ENCODE data around the gene C2CD2. TPM values are rescaled to one million over a fixed set of nuclear protein-coding genes. Genes with fewer than 3 reads are reported as not detected.

C2CD2 gene
- total RNA-seq, 3 donors from 2014 or later: 9.4 to 29.1 (median 17.8) TPM

DNA sequence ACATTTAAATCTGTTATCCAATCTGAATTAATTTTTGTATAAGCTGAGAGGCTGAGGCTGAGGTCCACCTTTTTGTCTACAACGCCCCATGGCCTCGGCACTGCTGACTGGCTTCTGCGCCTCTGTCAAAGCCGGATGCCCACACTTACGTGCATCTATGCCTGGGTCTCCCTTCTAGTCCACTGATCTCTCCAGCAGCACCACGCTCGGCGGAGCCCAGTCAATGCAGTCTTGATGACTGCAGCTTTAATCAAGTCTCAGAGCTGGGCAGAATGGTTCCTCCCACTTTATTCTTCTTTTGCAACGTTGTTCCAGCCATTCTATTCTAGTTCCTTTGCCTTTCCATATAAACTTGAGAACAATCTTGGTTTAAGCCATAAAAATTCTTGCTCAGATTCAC lies 84.0 kb downstream of the C2CD2 start:
- no peaks in the 10 kb centered on the region for H3K9me3 ChIP-seq
- no peak for TF ChIP-seq CTCF (IDR thresholded peaks at IDR 0.05)
- H3K4me1 ChIP-seq (ENCODE audit: low read depth): no peaks in the 10 kb centered on the region
- no peak for ATAC-seq
- DNase-seq: no peak
- intact Hi-C loops (cut with DNase I, micrococcal nuclease): no loop called here
- H3K4me3 ChIP-seq: no peak overlapping the region
- no peaks in the 10 kb centered on the region for H3K36me3 ChIP-seq (ENCODE audit: low read depth)

DNA sequence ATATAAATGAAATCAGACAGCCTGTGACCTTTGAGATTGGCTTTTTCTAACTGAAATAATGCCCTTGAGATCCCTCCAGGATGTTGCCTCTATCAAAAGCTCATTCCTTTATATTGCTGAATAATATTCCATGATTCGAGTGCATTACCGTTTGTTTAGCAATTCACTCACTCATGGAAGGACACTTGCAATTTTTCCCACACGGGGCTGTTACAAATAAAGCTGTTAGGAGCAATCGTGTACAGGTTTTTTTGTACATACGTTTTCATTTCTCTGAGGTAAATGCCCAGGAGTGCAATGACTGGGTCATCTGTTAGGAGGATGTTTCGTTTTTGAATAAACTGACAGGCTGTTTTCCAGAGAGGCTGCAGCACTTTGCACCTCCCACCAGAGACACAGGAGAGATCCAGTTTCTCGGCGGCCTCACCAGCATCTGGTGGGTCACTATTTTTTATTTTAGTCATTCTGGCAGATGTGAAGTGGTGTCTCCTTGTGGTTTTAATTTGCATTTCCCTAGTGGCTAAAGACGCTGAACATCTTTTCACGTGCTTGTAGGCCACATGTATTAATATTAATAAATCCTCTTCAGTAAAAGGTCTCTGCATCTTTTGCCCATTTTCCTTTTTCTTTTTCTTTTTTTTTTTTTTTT lies 85.6 kb downstream of the C2CD2 start:
- ATAC-seq (peak; percentile 19), DNase-seq (no peak)
- intact Hi-C loops (cut with DNase I, micrococcal nuclease): no loop called here
- H3K4me1 ChIP-seq (ENCODE audit: low read depth): no peaks in the 10 kb centered on the region
- H3K9me3 ChIP-seq: no peaks in the 10 kb centered on the region
- H3K4me3 ChIP-seq: no peak overlapping the region
- H3K36me3 ChIP-seq (ENCODE audit: low read depth): no peaks in the 10 kb centered on the region
- no peak for TF ChIP-seq CTCF (IDR thresholded peaks at IDR 0.05)

GRCh38 chr21:41867313-41867712 lies 86.5 kb downstream of the C2CD2 start:
- Histone ChIP-seq H3K4me1 (ENCODE audit: low read depth) (no peaks in the 10 kb centered on the region), H3K4me3 (no peak overlapping the region), H3K36me3 (ENCODE audit: low read depth) (no peaks in the 10 kb centered on the region), H3K9me3 (no peaks in the 10 kb centered on the region)
- no peak for TF ChIP-seq CTCF (IDR thresholded peaks at IDR 0.05)
- intact Hi-C loops (cut with DNase I, micrococcal nuclease): no loop called here
- ATAC-seq (no peak), DNase-seq (no peak)

DNA sequence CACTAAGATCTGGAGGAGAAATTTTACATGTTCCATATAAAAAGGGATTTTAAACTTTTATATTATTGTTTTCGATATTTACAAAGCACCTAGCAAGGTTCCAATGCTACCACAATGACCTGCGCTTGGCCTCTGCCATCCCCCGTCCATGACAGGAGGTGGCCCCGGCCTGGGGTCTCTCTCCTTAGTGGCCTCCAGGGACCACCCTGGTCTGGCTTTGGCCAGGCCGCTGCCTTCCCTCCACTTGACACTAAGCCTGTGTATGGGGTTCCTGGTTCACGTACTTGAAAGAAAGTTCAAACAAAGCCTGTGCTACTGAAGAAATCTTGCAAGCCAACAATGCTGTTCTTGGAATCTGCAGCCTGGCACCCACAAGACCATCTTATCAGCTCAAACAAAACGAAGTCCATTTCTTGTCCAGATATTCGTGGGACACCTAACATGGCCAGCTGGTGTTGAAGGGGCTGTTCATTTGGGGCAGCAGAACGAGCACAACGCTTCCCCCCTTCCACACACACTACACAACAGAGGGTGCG lies 87.5 kb downstream of the C2CD2 start:
- intact Hi-C loops (cut with DNase I, micrococcal nuclease): no loop called here
- Histone ChIP-seq H3K4me1 (ENCODE audit: low read depth) (no peaks in the 10 kb centered on the region), H3K36me3 (ENCODE audit: low read depth) (no peaks in the 10 kb centered on the region), H3K9me3 (no peaks in the 10 kb centered on the region), H3K4me3 (no peak overlapping the region)
- ATAC-seq: no peak
- DNase-seq: no peak
- TF ChIP-seq CTCF (IDR thresholded peaks at IDR 0.05): no peak

- intact Hi-C loops (cut with DNase I, micrococcal nuclease): no loop called here
- no peak for DNase-seq
- Histone ChIP-seq H3K4me3 (no peak overlapping the region), H3K36me3 (ENCODE audit: low read depth) (no peaks in the 10 kb centered on the region), H3K4me1 (ENCODE audit: low read depth) (no peaks in the 10 kb centered on the region), H3K9me3 (no peaks in the 10 kb centered on the region)
- ATAC-seq: peak; percentile 29
- no peak for TF ChIP-seq CTCF (IDR thresholded peaks at IDR 0.05)
Observed at GRCh38 chr21:41865002-41865777, 88.6 kb downstream of the C2CD2 start.

Measured in mucosa of descending colon (tissue), 3 donors.